HepG2 (cell line): ENCODE results near the gene RANBP3L.

Experiments
- ATAD3A ChIP-seq: sonication (generic); formaldehyde crosslinking; IDR thresholded peaks from 2 replicates; pipeline ENCODE4 v1.4.0; 2020; ENCODE audit warnings: missing genetic modification reagents
- ELK4 ChIP-seq: sonication (generic); formaldehyde crosslinking; IDR thresholded peaks from 2 replicates; pipeline ENCODE4 v1.9.0; 2021; ENCODE audit warnings: missing genetic modification reagents, borderline replicate concordance
- ETS1 ChIP-seq: sonication (generic); formaldehyde crosslinking; IDR thresholded peaks from 2 replicates; pipeline ENCODE4 v1.4.0; 2020; ENCODE audit warnings: missing genetic modification reagents
- GATAD2A ChIP-seq: IDR thresholded peaks from 2 replicates; pipeline ENCODE4 v1.6.1; 2016
- TAF1 ChIP-seq: sonication (generic); formaldehyde crosslinking; IDR thresholded peaks from 2 replicates; pipeline ENCODE4 v1.4.0; 2020; ENCODE audit warnings: missing genetic modification reagents
- ZNF839 ChIP-seq: sonication (generic); formaldehyde crosslinking; IDR thresholded peaks from 2 replicates; pipeline ENCODE4 v1.4.0; 2020; ENCODE audit warnings: missing genetic modification reagents, mild to moderate bottlenecking, borderline replicate concordance

- TF ChIP-seq GATAD2A (no peak), TAF1 (no peak), ATAD3A (CRISPR knock-in tag) (no peak), ZNF839 (CRISPR knock-in tag) (no peak), ETS1 (CRISPR knock-in tag) (no peak), ELK4 (no peak)
These were observed 101.2 kb downstream of the RANBP3L start for GRCh38 chr5:36200513-36200912.
